ENCODE measurements around the gene PNPLA7. TPM values are rescaled to one million over a fixed set of nuclear protein-coding genes. Genes with fewer than 3 reads are reported as not detected.

The PNPLA7 gene
- total RNA-seq, 4 donors from 2014 or later = 16.0 to 95.4 (median 24.9) TPM

DNA sequence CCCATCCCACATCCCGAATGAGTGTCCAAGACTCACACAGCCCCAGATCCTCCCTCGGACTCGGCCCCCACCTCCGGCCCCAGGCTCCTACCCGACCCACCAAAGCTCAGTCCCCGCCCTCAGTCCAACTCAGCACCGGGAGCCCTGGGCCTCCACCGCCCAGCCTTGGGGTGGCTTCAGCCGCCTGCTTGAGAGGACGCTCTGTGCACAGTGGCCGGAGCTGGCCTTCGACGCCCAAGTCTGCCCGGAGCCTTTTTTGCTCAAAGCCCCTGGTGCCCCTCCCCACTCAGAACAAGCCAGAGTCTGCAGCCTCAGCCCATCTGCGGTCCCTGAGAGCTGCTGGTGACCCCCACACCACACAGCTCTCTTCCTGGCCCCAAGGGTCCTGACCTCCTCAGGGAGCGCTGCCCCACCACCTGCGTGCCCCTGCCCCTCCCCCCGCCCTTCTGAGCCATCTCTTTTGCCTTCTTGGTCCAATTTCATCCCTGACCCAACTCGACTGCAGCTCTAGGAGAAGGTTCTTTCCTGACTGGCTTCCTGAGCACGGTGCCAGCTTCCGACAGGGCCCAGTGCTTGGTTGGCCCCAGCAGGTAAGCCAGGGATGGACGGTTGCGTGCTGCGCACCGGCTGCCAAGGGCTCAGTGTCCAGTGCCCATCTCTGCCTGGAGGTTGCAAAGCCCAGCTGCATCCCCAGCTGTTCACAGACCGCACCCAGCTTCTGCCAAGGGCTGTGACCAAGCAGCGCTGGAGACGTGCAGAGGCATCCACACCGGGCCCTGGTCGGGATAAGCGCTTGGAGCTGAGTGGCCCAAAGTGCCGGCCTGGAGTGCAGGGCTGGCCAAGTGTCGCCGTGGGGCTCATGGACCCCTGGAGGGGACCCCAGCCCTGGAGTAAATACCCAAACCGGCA, 63.4 kb downstream of the PNPLA7 start:
- intact Hi-C loops (cut with DNase I; ENCODE audit: low total_unique reads) (no loop called here), in situ Hi-C loops (cut with MboI; ENCODE audit: low pct_ligation_motif_present in 1 of 4, low pct_unique_long_range_greater_than_20kb in 1 of 4, low sequenced_read_pairs in 3 of 4) (no loop called here)
- TF ChIP-seq EP300 (IDR thresholded peaks at IDR 0.05; ENCODE audit: low read depth) (no peak), POLR2AphosphoS5 (IDR thresholded peaks at IDR 0.05) (no peak), POLR2A (IDR thresholded peaks at IDR 0.05) (no peak)
- TF ChIP-seq, protein P1, sequence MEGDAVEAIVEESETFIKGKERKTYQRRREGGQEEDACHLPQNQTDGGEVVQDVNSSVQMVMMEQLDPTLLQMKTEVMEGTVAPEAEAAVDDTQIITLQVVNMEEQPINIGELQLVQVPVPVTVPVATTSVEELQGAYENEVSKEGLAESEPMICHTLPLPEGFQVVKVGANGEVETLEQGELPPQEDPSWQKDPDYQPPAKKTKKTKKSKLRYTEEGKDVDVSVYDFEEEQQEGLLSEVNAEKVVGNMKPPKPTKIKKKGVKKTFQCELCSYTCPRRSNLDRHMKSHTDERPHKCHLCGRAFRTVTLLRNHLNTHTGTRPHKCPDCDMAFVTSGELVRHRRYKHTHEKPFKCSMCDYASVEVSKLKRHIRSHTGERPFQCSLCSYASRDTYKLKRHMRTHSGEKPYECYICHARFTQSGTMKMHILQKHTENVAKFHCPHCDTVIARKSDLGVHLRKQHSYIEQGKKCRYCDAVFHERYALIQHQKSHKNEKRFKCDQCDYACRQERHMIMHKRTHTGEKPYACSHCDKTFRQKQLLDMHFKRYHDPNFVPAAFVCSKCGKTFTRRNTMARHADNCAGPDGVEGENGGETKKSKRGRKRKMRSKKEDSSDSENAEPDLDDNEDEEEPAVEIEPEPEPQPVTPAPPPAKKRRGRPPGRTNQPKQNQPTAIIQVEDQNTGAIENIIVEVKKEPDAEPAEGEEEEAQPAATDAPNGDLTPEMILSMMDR (IDR thresholded peaks at IDR 0.05) = no peak
- H3K36me3 ChIP-seq = no peaks in the 10 kb centered on the region
- peaks cover 0 to 12% (median 9%) of the 10 kb centered on the region in 4 donors for H3K4me1 ChIP-seq
- no peak overlapping the region for H3K27ac ChIP-seq
- no peaks in the 10 kb centered on the region for H3K27me3 ChIP-seq
- 76% methylated on average over 29 of the region's 35 CpGs; no CpG with 5 or more reads in 1 of the 2 donors for WGBS, 2 donors (ENCODE audit: low coverage in 1 of 2)
- no peak overlapping the region for H3K4me3 ChIP-seq
- DNase-seq = no peak
- H3K9me3 ChIP-seq = no peaks in the 10 kb centered on the region

DNA sequence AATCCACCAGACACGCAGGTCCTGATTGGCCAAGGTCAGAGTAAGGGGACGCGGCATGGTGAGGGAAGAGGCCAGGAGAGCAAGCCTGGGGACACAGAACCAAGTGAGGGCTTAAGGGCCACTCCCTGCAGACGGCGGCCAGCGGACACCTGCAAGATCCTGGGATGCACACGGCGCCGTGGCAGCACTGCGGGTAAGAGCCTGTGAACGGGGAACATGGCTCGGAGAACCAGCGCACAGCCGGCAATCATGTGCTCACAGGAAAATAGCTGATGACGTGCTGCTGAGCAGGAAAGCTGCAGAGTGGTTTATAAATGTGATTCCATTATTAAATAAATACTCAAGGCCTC, 64.1 kb downstream of the PNPLA7 start:
- Histone ChIP-seq H3K27me3 (no peaks in the 10 kb centered on the region), H3K36me3 (no peaks in the 10 kb centered on the region), H3K27ac (no peak overlapping the region), H3K4me1 (peaks cover 0 to 12% (median 10%) of the 10 kb centered on the region in 4 donors), H3K9me3 (no peaks in the 10 kb centered on the region), H3K4me3 (no peak overlapping the region)
- no peak for TF ChIP-seq POLR2AphosphoS5 (IDR thresholded peaks at IDR 0.05)
- TF ChIP-seq, protein P1 (IDR thresholded peaks at IDR 0.05) = no peak
- no peak for TF ChIP-seq EP300 (IDR thresholded peaks at IDR 0.05; ENCODE audit: low read depth)
- intact Hi-C loops (cut with DNase I; ENCODE audit: low total_unique reads) = no loop called here
- no peak for DNase-seq
- WGBS, 2 donors (ENCODE audit: low coverage in 1 of 2) = 94% methylated on average over 15 of the region's 15 CpGs; no CpG with 5 or more reads in 1 of the 2 donors
- in situ Hi-C loops (cut with MboI; ENCODE audit: low pct_ligation_motif_present in 1 of 4, low pct_unique_long_range_greater_than_20kb in 1 of 4, low sequenced_read_pairs in 3 of 4) = no loop called here

DNA sequence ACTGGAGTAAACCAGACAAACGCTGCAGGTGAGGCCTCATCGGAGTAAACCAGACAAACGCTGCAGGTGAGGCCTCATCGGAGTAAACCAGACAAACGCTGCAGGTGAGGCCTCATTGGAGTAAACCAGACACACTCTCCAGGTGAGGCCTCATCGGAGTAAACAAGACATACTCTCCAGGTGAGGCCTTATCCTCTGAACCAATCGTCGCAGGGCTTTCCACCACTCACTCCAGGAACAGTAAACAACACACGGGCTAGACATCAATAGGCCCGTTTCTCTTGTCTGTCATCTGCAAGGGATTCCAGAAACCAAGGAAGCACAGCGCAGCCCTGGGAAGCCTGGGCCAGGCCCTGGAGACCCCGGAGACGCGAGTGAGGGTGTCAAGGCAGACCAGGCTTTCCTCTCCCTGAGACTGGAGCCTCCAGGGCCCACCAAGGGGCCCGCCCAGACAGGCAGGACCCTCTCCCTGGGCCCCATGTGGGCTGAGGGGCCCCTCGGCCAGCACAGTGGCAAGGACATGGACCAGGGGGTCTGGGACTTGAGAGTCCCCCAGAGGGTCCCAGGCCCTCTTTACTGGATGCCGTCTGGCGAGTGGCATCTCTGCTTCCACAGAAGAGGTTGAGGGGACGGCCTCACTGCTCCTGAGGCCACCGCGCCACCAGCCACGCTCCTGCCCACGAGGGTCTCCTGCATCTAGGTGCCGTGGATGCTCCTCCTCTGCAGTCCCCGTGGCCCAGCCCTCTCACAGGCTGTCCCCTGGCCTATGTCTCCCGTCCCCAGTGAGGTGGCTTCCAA, 64.7 kb downstream of the PNPLA7 start:
- no peak overlapping the region for H3K27ac ChIP-seq
- H3K27me3 ChIP-seq = no peaks in the 10 kb centered on the region
- no peaks in the 10 kb centered on the region for H3K9me3 ChIP-seq
- TF ChIP-seq, protein P1 (IDR thresholded peaks at IDR 0.05) = no peak
- no peak for TF ChIP-seq POLR2A (IDR thresholded peaks at IDR 0.05)
- no peak for TF ChIP-seq POLR2AphosphoS5 (IDR thresholded peaks at IDR 0.05)
- no peak for TF ChIP-seq EP300 (IDR thresholded peaks at IDR 0.05; ENCODE audit: low read depth)
- no peak overlapping the region for H3K4me3 ChIP-seq
- 88 to 100% methylated on average over 2 to 26 of the region's 26 CpGs for WGBS, 2 donors (ENCODE audit: low coverage in 1 of 2)
- peaks cover 0 to 12% (median 10%) of the 10 kb centered on the region in 4 donors for H3K4me1 ChIP-seq
- no peaks in the 10 kb centered on the region for H3K36me3 ChIP-seq
- DNase-seq = no peak
- intact Hi-C loops (cut with DNase I; ENCODE audit: low total_unique reads) (no loop called here), in situ Hi-C loops (cut with MboI; ENCODE audit: low pct_ligation_motif_present in 1 of 4, low pct_unique_long_range_greater_than_20kb in 1 of 4, low sequenced_read_pairs in 3 of 4) (no loop called here)

Data from transverse colon (tissue), 4 donors.